GM12878 (cell line): ENCODE data around the gene HOXC9. TPM values are rescaled to one million over a fixed set of nuclear protein-coding genes. Genes with fewer than 3 reads are reported as not detected.

Source experiments
- ATAC-seq: fragments of 200-7000 bp; cut with Tn5 transposase; 3 replicates; pipeline ENCODE4 v1.9.1; 2020; ENCODE audit warnings: mild to moderate bottlenecking, moderate library complexity
- BruUV-seq: library from RNA; stranded (reverse); fragments of 400-500 nt; replicated peaks from 2 replicates; lab custom pipeline; 2021; lab: Mats Ljungman, UMichigan
- CTCF ChIA-PET: fragments of 300-600 bp; sonication (Branson Sonifier 250); formaldehyde crosslinking; extraction: SDS; loops from one replicate; lab custom pipeline; 2021; ENCODE audit warnings: inconsistent platforms; lab: Yijun Ruan, JAX
- POLR2A ChIA-PET: fragments of 350-600 bp; formaldehyde crosslinking; extraction: SDS; loops from one replicate; lab custom pipeline; 2021; ENCODE audit warnings: inconsistent platforms; lab: Charles Lee
- RAD21 ChIA-PET: fragments of 300-600 bp; sonication (Branson Sonifier 250); formaldehyde crosslinking; loops from one replicate; lab custom pipeline; 2023; ENCODE audit warnings: antibody characterized with exemption; ENCODE audit not compliant: unreplicated experiment; lab: Charles Lee
- SMC1A ChIA-PET: fragments of 300-600 bp; sonication (Branson Sonifier 250); formaldehyde crosslinking; loops from one replicate; lab custom pipeline; 2023; ENCODE audit not compliant: unreplicated experiment, uncharacterized antibody; lab: Charles Lee
- DNase-seq: peaks from one replicate; pipeline ENCODE4 v3.0.0-alpha.2; 2011; ENCODE audit warnings: low read depth, low spot score
- FAIRE-seq: peaks from 3 replicates; lab custom pipeline; 2011; peaks lifted over from hg19 to GRCh38; lab: Jason Lieb, UNC
- H2AFZ ChIP-seq: 2 replicates; pipeline ENCODE4 v1.6.0; 2011; ENCODE audit warnings: low read depth, low read length, control low read depth; ENCODE audit not compliant: control insufficient read depth
- H3K27ac ChIP-seq: 2 replicates; pipeline ENCODE4 v1.5.1; 2011; ENCODE audit warnings: control low read depth; ENCODE audit not compliant: control insufficient read depth, insufficient read depth
- H3K27me3 ChIP-seq, 2 experiments: replicated peaks in 1 of 2; 2 replicates each; pipeline versions ENCODE4 v1.6.0 to v1.6.1; 2011; ENCODE audit warnings: low read length in 1 of 2; ENCODE audit not compliant: control insufficient read depth in 2 of 2, insufficient read depth in 2 of 2
- H3K36me3 ChIP-seq, 2 experiments: 2 replicates each; pipeline ENCODE4 v1.5.1; 2011; ENCODE audit warnings: low read length in 1 of 2; ENCODE audit not compliant: control insufficient read depth in 2 of 2, insufficient read depth in 2 of 2
- H3K4me1 ChIP-seq: 2 replicates; pipeline ENCODE4 v1.6.1; 2011; ENCODE audit warnings: mild to moderate bottlenecking, low read length, moderate library complexity, mixed read lengths; ENCODE audit not compliant: control insufficient read depth, insufficient read depth
- H3K4me2 ChIP-seq: 2 replicates; pipeline ENCODE4 v1.6.0; 2011; ENCODE audit warnings: control low read depth; ENCODE audit not compliant: control insufficient read depth, insufficient read depth
- H3K4me3 ChIP-seq: fragments of 200-600 bp; sonication (generic); 2 replicates; pipeline ENCODE4 v1.5.1; 2016
- H3K79me2 ChIP-seq: 2 replicates; pipeline ENCODE4 v1.6.0; 2011; ENCODE audit warnings: low read length; ENCODE audit not compliant: control insufficient read depth, insufficient read depth
- H3K9ac ChIP-seq: 2 replicates; pipeline ENCODE4 v1.8.0; 2011; ENCODE audit warnings: low read length, control low read depth, mixed read lengths; ENCODE audit not compliant: control insufficient read depth, insufficient read depth
- H3K9me3 ChIP-seq: replicated peaks from 3 replicates; pipeline ENCODE4 v1.5.1; 2011; ENCODE audit warnings: mild to moderate bottlenecking, low read length; ENCODE audit not compliant: control insufficient read depth, insufficient read depth
- H4K20me1 ChIP-seq: 2 replicates; pipeline ENCODE4 v1.6.0; 2011; ENCODE audit not compliant: control insufficient read depth, insufficient read depth
- ASH2L ChIP-seq: fragments of 300-600, 200-600 bp; sonication (generic); IDR thresholded peaks from 2 replicates; pipeline ENCODE4 v1.6.1; 2017; ENCODE audit warnings: low read depth, mild to moderate bottlenecking, borderline replicate concordance
- ESRRA ChIP-seq: IDR thresholded peaks from 2 replicates; pipeline ENCODE4 v1.6.1; 2012; ENCODE audit warnings: mild to moderate bottlenecking, low read length, improper control_type of control experiment
- NR2F1 ChIP-seq: fragments of 450-650 bp; conservative IDR thresholded peaks from 2 replicates; pipeline ENCODE4 v1.6.1; 2017; ENCODE audit warnings: mild to moderate bottlenecking
- POLR2A ChIP-seq: IDR thresholded peaks from 2 replicates; pipeline ENCODE4 v1.6.1; 2011; ENCODE audit warnings: low read depth, mild to moderate bottlenecking, low read length
- RELA ChIP-seq: fragments of 450-650 bp; IDR thresholded peaks from 2 replicates; pipeline ENCODE4 v1.8.0; 2014; ENCODE audit warnings: borderline replicate concordance; ENCODE audit not compliant: partially characterized antibody
- SUZ12 ChIP-seq: fragments of 200-600 bp; sonication (generic); IDR thresholded peaks from one replicate; pipeline ENCODE4 v1.6.1; 2018; ENCODE audit warnings: antibody characterized with exemption, mild to moderate bottlenecking; ENCODE audit not compliant: unreplicated experiment
- ZNF207 ChIP-seq: fragments of 450-650 bp; IDR thresholded peaks from 2 replicates; pipeline ENCODE4 v1.6.1; 2014; ENCODE audit warnings: antibody characterized with exemption, mild to moderate bottlenecking, borderline replicate concordance
- WGBS: methylation state at CpG from one replicate; pipeline ENCODE4 v1.1.6; 2016; ENCODE audit warnings: low lambda C conversion rate; ENCODE audit not compliant: insufficient replicate concordance, insufficient coverage; ENCODE audit errors: missing lambda C conversion rate; 5-methylcytosine and 5-hydroxymethylcytosine counted together
- in situ Hi-C: fragments of 300-500 bp; cut with MboI; formaldehyde crosslinking; loops from 9 replicates; pipeline ENCODE4 v1.14.3; 2018; ENCODE audit warnings: mixed read lengths
- intact Hi-C: fragments of 100-400 bp; cut with micrococcal nuclease; formaldehyde crosslinking; loops from one replicate; pipeline ENCODE4 v1.14.2; 2022; ENCODE audit not compliant: unreplicated experiment
- polyA plus RNA-seq, 11 experiments: library from polyadenylated mRNA; depleted of rRNA in 4 of 11; unstranded in 6 of 11; stranded (reverse) in 5 of 11; fragments of >200 nt; fragmentation: Nextera tagmentation in 4 of 11; fragmentation: Illumina TruSeq in 1 of 11; extraction: Ambion mirVana in 4 of 11; extraction: Trizol in 1 of 11; gene quantifications; 1 replicate in 1 of 11; 2 replicates in 10 of 11; pipeline versions ENCODE4 v1.2.1 to v1.2.3, GENCODE V29; 2011 to 2016; ENCODE audit warnings: inconsistent platforms in 2 of 11, missing spikeins in 2 of 11, low read depth in 1 of 11
- total RNA-seq, 4 experiments: library from RNA; depleted of rRNA in 3 of 4; stranded (reverse); fragments of >200 nt in 3 of 4; fragmentation: Illumina TruSeq in 1 of 4; extraction: Trizol in 1 of 4; gene quantifications; 2 replicates each; pipeline versions ENCODE4 v1.2.1 to v1.2.3, GENCODE V29; 2013 to 2021
- TF ChIP-seq, protein P1 (sequence below): fragments of 450-650 bp; IDR thresholded peaks from 2 replicates; pipeline ENCODE4 v1.6.1; 2017; ENCODE audit warnings: mild to moderate bottlenecking
- TF ChIP-seq, protein P2 (sequence below): fragments of 450-650 bp; IDR thresholded peaks from 2 replicates; pipeline ENCODE4 v1.6.1; 2017; ENCODE audit warnings: low read depth, mild to moderate bottlenecking, moderate library complexity

The HOXC9 gene
- total and polyA plus RNA-seq, 10 of the 15 experiments (the other 5 are each of a cell fraction or from before 2014, with no cell fraction given), result not detected

DNA sequence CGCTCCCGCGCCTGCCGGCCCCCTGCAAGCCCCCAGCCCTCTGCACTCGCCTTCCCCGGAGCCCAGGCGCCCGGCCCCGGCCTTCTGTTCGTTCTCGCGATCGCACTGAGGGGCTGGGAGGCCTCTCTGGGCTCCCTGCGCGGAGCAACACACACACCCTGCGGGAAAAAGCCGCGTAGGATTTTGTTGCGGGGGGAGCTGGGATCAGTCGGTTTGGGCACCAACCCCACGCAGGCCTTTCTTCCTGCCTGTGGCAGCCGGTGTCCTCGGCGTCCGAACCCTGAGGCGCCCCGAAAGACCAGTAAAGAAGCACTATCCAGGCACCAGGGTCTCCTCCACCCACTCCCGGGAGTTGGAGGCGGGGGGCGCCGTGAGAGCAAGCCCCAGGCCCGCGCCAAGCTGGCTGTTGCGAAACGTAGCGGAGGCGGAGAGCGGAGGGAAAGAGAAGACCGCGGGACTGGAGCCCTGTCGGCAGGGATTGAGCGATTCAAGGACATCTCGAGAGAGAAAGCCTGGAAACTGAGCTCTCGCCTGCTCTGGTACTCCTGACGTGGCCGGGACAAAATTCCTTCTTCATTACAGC is 31.0 kb downstream of the HOXC9 start:
- in situ Hi-C loops, result no loop called here
- SMC1A ChIA-PET, result interaction anchor here (0.9 to 5.5 kb wide), 10 partner anchors 23 to 175 kb away, joined by 3 to 126 read pairs (median 16); partner anchors contain the start of genes HOXC4 and SMUG1
- Histone ChIP-seq H3K4me3 (no peak overlapping the region), H3K4me1 (peaks cover 14% of the 10 kb centered on the region), H3K27me3 (peaks cover 5 to 36% of the 10 kb centered on the region in 2 experiments), H3K9ac (no peak overlapping the region), H3K36me3 (no peaks in the 10 kb centered on the region), H3K4me2 (no peak overlapping the region), H3K9me3 (no peaks in the 10 kb centered on the region), H3K27ac (no peak overlapping the region), H3K79me2 (no peaks in the 10 kb centered on the region), H2AFZ (no peak overlapping the region), H4K20me1 (no peaks in the 10 kb centered on the region)
- no TSS peak for BruUV-seq
- FAIRE-seq, result no peak
- intact Hi-C loops, result no loop called here
- CTCF ChIA-PET, result interaction anchor here (2.5 to 13.4 kb wide), 11 partner anchors 9 to 177 kb away, joined by 8 to 343 read pairs (median 47); partner anchors contain the start of genes HOXC10, HOXC4 and SMUG1
- no peak for ATAC-seq
- TF ChIP-seq SUZ12 (peak; percentile 94), NR2F1 (no peak), ZNF207 (no peak), ASH2L (no peak), POLR2A (no peak), RELA (no peak), ESRRA (no peak)
- TF ChIP-seq, protein P1, sequence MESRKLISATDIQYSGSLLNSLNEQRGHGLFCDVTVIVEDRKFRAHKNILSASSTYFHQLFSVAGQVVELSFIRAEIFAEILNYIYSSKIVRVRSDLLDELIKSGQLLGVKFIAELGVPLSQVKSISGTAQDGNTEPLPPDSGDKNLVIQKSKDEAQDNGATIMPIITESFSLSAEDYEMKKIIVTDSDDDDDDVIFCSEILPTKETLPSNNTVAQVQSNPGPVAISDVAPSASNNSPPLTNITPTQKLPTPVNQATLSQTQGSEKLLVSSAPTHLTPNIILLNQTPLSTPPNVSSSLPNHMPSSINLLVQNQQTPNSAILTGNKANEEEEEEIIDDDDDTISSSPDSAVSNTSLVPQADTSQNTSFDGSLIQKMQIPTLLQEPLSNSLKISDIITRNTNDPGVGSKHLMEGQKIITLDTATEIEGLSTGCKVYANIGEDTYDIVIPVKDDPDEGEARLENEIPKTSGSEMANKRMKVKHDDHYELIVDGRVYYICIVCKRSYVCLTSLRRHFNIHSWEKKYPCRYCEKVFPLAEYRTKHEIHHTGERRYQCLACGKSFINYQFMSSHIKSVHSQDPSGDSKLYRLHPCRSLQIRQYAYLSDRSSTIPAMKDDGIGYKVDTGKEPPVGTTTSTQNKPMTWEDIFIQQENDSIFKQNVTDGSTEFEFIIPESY, result no peak
- TF ChIP-seq, protein P2, sequence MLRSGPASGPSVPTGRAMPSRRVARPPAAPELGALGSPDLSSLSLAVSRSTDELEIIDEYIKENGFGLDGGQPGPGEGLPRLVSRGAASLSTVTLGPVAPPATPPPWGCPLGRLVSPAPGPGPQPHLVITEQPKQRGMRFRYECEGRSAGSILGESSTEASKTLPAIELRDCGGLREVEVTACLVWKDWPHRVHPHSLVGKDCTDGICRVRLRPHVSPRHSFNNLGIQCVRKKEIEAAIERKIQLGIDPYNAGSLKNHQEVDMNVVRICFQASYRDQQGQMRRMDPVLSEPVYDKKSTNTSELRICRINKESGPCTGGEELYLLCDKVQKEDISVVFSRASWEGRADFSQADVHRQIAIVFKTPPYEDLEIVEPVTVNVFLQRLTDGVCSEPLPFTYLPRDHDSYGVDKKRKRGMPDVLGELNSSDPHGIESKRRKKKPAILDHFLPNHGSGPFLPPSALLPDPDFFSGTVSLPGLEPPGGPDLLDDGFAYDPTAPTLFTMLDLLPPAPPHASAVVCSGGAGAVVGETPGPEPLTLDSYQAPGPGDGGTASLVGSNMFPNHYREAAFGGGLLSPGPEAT, result no peak
- POLR2A ChIA-PET, result no interaction called here
- RAD21 ChIA-PET, result interaction anchor here (2.2 to 12.6 kb wide), 7 partner anchors 21 to 170 kb away, joined by 11 to 222 read pairs (median 55); partner anchors contain the start of genes HOXC4 and SMUG1
- 22% methylated on average over 46 of the region's 46 CpGs for WGBS
- DNase-seq, result no peak
